Forelimb muscle (tissue), 1 donor: ENCODE measurements around the gene IL10RA. TPM values are rescaled to one million over a fixed set of nuclear protein-coding genes. Genes with fewer than 3 reads are reported as not detected.
"Not testable (repeated sequence)": the region's sequence is repeated elsewhere in the genome, so short reads cannot be mapped to it uniquely, and the experiment has no call there.

Source experiments
- DNase-seq: peaks from one replicate; pipeline ENCODE4 v3.0.0-alpha.2; 2013; ENCODE audit warnings: low read depth
- polyA plus RNA-seq: library from polyadenylated mRNA; unstranded; fragments of 120-200 nt; gene quantifications from one replicate; pipeline ENCODE4 v1.2.1, GENCODE V29; 2013; ENCODE audit not compliant: insufficient read length

The IL10RA gene
- polyA plus RNA-seq, 1 donor, result 3.8 TPM

DNA sequence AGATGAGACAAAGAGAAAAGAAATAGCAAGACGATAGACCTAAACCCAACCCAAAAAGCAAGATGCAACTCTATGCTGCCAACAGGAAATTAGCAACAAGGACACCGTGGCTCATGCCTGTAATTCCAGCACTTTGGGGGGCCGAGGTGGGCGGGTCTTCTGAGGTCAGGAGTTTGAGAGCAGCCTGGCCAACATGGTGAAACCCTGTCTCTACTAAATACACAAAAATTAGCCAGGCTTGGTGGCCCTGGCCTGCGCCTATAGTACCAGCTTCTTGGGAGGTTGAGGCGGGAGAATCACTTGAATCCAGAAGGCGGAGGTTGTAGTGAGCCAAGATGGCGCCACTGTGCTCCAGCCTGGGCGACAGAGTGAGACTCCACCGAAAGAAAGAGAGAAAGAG is 24.3 kb upstream of the IL10RA start:
- DNase-seq, result no peak

DNA sequence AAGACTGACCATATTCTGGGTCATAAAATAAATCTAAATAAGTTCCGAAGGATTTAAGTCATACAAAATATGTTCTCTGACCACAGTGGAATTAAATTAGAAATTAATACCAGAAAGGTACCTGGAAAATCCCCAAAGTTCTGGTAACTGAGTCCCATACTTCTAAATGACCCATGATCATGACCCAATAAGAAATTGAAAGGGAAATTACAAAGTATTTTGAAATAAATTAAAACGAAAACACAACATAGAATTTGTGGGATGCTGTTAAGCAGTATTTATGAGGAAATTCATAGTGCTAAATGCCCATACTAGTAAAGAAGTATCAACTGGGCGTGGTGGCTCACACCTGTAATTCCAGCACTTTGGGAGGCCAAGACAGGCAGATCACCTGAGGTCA is 23.4 kb upstream of the IL10RA start:
- DNase-seq, result no peak

DNA sequence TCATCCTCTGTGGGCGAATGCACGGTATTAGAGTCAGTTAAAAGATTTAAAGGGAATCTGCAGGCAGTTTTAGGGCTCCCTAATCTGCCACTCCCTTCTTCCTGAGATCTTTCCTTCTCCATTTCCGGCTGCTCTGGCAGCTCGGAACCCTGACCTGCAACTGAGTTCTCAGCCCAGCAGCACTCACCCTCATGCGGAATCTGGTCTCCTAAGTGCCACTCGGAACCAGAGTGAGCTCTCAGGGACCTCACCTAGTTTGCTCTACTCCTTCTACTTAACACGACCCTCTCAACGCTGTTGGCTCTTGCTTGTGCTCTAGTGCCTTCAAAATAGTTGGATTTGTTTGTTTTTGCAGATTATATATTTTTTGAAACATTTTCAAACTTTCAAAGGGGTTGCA is 19.3 kb upstream of the IL10RA start:
- no peak for DNase-seq

DNA sequence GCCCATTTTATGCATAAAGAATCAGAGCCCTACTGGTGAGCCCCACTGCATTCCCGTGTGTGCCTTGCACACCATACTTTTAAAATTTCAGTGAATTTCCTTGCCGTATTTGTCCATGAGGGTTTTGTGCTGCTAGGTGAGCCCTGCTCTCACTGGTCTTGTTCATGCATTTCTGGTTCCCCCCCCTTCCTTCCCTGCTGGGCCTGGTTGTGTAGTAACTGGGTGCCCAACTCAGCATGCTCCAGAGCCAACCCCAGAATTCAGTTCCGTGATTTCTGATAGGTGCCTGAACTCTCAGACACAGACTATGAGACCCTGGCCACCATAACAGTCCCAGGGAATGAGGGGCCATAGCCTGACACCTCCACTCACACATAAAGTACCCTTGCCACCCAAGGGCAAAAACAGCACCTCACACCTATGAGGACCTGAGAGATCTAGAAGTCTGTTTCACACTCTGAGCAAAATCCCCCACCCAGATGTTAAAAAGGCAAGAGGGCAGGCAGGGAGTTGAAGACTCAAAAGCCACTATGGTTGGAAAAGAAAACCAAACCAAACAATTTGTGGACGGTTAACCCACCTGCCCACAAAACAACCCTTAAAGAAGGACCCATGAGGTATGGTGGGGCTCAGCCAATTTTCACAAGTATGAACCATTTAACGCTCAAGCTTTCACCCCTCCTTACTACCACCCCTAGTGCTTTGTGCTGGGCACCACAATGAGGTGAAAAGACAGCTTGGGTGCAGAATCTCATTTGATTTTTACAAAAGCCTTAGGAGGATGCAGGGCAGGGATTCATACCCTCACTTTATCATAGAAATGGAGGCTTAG is 16.8 kb upstream of the IL10RA start:
- no peak for DNase-seq

DNA sequence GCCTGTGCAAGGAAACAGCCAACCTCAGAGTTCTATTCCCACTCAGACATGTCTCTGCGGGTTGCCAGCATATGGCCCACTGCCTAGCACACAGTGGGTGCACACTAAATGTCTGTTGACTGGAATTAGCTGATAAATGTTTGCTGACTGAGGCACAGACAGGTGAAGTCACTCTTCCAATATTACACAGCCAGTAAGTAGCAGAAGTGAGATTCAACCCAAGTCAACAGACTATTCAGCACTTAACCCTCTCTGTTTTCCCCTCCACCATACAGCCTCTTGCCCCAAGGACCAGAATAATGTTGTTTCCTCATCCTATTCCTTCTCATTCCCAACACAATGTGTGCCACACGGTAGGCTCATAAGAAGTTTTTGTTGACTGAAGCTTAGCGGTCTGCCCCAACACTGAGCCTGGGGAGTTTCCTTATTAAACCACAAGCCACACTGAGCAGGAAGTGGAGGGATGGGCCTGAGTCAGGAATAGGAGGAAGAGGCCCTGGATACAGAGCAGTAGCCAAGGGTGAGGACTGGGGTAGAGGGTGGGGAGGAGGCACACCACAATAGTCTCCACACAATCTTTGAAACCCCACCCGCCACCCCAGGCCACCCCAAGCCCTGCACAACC is 15.7 kb upstream of the IL10RA start:
- DNase-seq, result no peak

DNA sequence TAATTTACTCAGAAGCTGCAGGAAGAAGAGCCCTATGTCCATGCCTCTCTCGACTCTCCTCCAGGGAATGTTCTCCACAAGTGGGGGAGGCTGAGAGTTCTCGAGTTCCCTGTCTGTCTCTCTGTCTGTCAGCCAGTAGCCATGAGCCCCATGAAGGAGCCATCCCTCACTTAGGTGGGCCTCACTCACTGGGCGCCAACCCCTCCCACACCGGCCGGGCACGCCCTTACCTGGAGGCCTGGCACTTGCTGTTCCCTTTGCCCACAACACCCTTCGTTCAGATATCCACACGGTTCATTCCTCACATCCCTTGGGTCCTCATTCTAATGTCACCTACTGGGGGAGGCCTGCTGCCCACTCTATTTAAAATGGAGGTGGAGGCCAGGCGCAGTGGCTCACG is 14.2 kb upstream of the IL10RA start:
- DNase-seq, result no peak

DNA sequence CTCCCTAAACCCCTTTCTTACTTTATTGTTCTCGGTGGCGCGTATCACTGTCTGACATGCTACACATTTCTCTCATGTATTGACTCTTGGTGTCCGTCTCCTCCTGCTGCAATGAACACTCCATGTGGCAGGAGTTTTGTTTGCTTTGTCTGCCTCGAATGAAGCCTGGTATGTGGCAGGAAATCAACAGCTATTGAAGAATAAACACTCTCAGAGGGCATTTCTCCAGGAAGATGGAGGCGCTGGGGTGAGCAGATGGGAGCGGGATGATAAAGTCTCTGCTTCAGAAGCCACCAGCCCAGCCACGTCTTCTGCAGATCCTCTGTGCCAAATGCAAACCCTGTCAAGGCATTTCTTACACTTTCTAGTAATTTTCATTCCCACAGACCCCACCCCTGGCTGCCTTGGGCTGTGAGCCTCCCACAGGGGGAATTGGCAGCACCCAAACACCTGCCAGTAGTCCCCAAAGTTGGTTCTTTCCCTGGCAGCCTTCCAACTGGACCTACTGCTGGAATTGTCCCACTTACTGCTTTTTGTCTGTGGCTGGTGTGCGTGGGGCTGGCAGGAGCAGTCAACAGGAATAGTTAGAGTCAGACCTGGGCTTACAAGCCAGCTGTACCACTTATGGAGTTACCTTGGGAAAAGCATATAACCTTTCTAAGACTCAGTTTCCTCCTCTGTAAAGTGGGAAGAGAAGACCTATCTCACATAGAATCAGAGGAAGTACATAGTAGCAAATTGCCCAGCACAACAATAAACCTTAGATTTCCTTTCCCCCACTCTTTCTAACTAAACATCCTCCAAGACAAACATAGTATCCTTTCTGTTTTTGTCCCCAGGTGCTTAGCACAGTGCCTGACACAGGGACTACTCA is 13.3 kb upstream of the IL10RA start:
- no peak for DNase-seq

DNA sequence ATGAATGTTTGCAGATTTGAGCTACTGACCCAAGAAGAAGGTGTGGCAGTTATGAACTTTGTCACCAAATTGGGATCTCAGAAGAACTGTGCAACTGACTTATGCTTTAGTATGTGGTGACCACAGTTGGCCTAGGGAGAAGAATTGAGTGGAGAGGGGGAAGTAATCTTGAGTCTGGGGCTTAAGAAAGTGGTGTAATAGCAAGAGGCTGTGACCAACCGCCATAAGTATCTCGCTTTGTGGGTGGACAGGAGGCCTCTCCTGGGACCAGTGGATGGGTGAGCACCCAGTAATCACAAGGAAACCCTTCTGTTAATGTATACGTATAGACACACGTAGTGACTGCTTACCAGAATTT is 12.7 kb upstream of the IL10RA start:
- DNase-seq, result no peak

DNA sequence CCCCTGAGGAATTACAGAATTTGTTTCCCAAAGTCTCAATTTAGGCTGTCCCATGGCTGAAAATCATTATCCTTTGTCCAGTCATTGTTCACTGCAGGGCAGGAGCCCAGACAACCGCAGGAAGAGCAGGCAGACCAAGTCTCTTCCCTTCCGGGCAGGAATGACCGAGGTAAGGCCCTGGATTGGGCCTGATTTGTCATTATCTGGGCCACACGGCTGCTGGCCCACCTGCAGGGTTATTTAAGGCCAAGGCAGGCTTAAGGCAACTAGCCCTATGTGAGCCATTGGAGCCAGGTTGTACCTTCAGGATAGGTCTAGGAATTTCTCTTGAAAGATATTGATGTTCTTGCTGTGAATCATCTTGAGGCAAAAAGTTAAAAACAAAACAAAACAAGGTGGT is 9.7 kb upstream of the IL10RA start:
- no peak for DNase-seq

DNA sequence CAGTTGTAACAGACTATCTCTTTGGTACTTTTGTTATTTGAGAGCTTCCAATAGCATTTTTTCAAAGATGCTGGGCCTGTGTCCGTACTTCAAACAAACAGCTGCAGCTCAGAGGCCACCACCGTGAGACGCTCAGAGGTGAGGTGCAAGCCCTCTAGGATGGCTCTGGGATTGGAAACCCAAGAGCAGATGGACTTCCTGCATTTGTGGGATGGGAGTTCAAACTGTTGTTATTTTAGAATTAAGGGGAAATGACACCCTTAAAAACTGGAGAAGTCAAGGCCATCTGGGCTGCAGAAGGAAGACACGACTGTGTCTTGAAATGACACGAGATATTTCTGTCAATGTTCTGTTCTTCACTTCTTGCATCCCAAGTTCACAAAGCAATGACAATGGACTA is 9.2 kb upstream of the IL10RA start:
- DNase-seq, result no peak

DNA sequence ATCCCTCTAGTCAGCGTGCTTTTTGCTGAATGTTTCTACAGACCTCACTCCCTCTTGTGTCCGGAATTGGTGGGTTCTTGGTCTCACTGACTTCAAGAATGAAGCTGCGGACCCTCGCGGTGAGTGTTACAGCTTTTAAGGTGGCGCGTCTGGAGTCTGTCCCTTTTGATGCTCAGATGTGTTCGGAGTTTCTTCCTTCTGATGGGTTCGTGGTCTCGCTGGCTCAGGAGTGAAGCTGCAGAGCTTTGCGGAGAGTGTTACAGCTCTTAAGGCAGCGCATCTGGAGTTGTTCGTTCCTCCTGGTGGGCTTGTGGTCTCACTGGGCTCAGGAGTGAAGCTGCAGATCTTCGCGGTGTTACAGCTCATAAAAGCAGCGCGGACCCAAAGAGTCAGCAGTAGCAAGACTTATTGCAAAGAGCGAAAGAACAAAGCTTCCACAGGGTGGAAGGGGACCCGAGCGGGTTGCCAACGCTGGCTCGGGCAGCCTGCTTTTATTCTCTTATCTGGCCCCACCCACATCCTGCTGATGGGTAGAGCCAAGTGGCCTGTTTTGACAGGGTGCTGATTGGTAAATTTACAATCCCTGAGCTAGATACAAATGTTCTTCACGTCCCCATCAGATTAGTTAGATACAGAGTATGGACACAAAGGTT is 8.5 kb upstream of the IL10RA start:
- DNase-seq, result not testable (repeated sequence)

DNA sequence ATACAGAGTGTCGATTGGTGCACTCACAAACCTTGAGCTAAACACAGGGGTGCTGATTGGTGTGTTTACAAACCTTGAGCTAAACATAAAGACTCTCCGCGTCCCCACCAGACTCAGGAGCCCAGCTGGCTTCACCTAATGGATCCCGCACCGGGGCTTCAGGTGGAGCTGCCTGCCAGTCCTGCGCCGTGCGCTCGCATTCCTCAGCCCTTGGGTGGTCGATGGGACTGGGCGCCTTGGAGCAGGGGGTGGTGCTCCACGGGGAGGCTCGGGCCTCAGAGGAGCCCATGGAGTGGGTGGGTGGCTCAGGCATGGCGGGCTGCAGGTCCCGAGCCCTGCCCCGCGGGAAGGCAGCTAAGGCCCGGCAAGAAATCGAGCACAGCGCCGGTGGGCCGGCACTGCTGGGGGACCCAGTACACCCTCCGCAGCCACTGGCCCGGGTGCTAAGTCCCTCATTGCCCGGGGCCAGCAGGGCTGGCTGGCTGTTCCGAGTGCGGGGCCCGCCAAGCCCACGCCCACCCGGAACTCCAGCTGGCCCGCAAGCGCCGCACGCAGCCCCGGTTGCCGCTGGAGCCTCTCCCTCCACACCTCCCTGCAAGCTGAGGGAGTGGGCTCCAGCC is 7.8 kb upstream of the IL10RA start:
- DNase-seq, result not testable (repeated sequence)

DNA sequence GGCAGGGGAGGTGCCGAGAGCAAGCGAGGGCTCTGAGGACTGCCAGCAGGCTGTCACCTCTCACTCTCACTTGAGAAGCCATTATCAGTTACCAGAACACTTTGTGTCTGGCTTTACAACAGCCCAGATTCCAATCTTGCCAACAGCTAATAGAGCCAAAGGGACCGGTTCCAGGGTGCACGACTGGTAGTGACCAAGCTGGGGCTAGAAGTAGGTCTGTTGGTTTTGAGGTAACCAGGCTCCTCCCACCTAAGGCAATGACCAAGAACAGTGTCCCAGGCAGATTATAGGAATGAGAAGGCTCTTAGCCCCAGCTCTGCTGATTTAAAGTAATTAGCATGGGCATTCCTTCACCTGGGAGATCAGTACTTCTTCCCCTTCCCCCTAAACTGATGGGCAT is 7.2 kb upstream of the IL10RA start:
- DNase-seq, result no peak

DNA sequence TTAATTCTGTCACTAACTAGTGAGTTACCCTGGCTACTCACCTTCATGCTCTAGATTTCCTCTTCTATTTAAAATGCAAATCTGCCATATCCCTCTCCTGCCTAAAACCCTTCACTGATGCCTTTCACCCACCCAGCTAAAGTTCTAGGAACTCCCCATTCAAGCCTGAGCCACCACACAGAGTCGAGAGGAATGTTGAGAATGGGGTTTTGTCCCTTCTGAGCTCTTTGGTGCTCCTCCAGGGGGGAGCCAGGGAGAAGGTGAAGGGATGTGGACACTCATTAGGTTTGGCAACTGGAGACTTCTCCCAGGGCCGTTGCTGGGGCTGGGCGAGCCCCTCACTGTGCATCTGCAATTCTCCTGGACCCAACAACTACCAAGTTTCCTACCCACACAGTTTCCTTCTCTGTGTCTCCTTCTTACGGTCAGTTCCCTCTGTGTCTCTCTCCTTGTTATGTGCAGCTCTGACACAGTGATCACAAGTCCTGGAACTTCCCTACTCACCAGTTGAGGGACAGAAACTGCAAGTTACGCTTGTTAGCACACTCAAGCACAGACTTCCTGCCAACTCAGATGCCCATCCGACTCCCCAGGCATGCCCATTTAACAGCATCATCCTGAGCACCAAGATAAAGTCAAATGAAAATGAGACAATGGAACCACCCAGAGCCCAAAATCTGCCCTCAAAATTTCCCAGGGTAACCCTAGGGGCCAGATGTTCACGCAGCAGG is 6.5 kb upstream of the IL10RA start:
- no peak for DNase-seq

DNA sequence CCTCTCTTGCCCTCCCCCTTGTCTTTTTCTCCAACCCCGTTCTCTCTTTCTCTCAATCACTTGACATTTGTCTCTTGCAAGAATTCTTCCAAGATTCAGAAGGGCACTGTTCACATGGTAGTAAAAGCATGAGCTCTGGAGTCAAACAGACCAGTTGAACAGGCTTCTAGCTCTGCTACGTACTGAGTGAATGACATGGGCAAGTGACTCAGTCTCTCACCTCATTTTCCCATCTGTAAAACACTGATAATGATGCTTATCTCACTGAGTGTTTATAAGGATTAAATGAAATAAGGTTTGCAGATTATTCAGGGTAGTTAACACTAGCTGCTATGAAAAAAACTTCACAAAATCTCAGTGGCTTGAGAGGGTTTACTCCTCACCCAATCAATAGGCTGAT is 5.9 kb upstream of the IL10RA start:
- no peak for DNase-seq

DNA sequence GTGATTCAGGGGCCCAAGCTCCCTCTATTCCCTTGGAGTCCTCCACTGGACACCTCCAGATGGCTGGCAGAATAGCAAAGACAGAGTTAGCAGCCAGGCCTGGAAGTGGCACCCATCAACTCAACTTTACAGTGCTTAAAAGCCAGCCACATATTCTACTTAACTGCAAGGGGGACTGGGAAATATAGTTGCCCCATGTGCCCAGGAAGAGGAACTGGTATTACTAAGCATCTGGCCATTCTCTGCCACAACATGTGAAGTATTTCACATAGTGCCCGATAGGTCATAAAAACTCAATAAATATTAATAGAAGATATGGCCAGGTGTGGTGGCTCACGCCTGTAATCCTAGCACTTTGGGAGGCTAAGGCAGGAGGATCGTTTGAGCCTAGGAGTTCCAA is 5.5 kb upstream of the IL10RA start:
- no peak for DNase-seq

DNA sequence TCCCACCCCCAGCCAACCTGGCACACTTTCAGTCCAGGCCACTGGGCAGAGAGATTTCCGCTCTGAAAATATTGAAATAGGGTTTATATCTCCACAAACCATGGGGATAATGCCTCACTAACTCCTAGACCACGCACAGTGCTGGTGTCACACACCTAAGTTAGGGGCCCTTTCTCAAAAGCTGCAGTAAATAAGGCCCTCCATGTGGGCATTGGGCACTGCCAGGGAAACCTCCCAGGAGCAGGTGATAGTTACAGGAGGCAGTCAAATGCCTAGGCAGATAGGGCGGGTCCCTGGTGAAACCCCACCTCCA is 3.1 kb upstream of the IL10RA start:
- DNase-seq, result no peak

DNA sequence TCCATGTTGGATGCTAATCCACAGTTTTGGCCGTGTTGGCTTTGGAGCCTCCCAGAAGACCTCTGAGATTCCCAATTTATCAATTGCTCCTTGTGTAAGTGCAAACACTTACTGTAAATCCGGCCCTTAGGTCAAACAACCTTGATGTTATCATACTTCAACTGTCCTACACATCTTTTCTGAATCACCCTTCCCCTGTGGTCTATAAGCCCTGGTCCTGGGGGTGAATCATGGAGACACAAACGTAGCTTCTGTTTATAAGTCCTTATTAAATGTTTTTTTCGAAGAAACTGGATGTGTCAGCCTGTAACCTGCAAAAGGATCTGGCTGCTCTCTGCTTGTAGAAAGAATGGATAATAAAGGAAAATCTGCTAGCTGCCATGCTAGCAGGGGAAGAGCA is 1.7 kb upstream of the IL10RA start:
- no peak for DNase-seq

DNA sequence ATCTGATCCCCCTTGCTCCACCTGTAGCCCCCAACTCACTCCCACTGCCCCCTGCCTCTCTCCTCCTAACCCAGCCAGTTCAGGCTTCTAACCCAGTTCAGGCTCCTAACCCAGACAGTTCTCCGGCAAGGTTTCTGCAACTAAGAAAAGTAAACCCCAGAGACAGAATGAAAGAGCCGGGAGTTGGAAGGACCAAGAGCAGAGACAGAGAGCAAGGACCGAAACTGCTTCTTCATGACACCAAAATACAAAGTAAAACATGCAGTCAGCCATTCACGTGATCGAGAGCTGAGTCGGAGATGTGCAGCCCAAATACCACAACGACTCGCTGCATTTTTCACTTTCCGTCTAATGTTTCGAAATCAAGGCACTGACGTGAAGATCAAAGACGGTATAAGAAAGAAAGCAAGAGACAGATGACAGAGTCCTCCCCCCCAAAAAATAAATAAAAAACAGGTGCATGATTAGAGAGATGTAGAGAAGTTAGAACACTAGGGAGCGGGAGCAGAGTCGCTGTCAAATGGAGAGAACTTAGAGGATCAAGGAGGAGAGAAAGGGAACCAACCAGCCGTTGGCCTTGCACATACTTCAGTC is 884 bp downstream of the IL10RA start:
- DNase-seq, result no peak

DNA sequence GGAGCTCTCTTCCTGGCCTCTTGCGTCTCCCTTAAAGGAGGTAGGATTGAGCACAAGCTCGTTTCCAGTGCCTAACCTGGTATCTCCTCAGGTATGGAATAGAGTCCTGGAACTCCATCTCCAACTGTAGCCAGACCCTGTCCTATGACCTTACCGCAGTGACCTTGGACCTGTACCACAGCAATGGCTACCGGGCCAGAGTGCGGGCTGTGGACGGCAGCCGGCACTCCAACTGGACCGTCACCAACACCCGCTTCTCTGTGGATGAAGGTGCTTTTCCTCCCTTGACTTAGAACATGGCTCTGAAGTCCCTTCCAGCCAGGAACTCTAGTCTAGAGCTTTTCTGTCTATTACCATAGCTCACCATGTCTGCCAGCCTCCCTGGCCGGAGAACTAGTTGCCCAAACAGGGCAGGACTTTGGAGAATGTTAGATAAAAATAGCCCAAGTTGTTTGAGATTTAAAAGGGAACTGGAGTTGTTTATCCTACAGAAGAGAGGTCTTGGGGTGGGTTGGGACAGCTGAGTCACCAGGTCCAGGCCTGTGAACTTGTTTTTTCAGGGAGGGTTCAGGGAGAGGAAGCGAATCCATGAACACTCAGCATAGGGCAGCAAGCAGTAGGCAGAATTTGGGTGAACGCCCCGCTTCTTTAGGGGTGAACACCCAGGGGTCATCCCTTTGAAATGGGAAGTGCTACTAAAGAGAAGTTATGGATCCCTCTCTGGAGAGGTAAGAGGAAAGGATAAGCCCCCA is 3.3 kb downstream of the IL10RA start:
- DNase-seq, result no peak
